Ovary (tissue), 9 donors: ENCODE results near the gene KLLN. TPM values are rescaled to one million over a fixed set of nuclear protein-coding genes. Genes with fewer than 3 reads are reported as not detected.
"Not testable (repeated sequence)": the region's sequence is repeated elsewhere in the genome, so short reads cannot be mapped to it uniquely, and the experiment has no call there.

Experiments used
- DNase-seq, 5 donors: peaks; one replicate each; pipeline ENCODE4 v3.0.0-alpha.2; 2019 to 2020
- H3K27ac ChIP-seq, 2 donors: fragments of 200-600 bp; one replicate each; pipeline versions ENCODE4 v1.5.1 to v1.8.0; 2019 to 2022
- H3K27me3 ChIP-seq: fragments of 200-600 bp; one replicate; pipeline ENCODE4 v1.8.0; 2022
- H3K36me3 ChIP-seq: fragments of 200-600 bp; sonication (generic); one replicate; pipeline ENCODE4 v1.5.1; 2019
- H3K4me1 ChIP-seq: one replicate; pipeline ENCODE4 v1.8.1; 2013; ENCODE audit warnings: mild to moderate bottlenecking, moderate library complexity; ENCODE audit not compliant: insufficient read depth
- H3K4me3 ChIP-seq: fragments of 200-600 bp; sonication (generic); one replicate; pipeline ENCODE4 v1.5.1; 2017
- H3K9me3 ChIP-seq, 2 donors: fragments of 200-600 bp in 1 of 2; sonication (generic) in 1 of 2; one replicate each; pipeline versions ENCODE4 v1.5.1 to v1.8.1; 2013 to 2019; ENCODE audit warnings: mild to moderate bottlenecking in 1 of 2, moderate library complexity in 1 of 2
- EP300 ChIP-seq: sonication (generic); formaldehyde crosslinking; IDR thresholded peaks from one replicate; pipeline ENCODE4 v1.6.1; 2017; ENCODE audit warnings: antibody characterized with exemption
- POLR2A ChIP-seq: fragments of 450-650 bp; IDR thresholded peaks from one replicate; pipeline ENCODE4 v1.6.1; 2017; ENCODE audit warnings: antibody characterized with exemption, mild to moderate bottlenecking, moderate library complexity
- WGBS, 3 donors: extraction: QIAGEN DNeasy Blood & Tissue Kit in 1 of 3; methylation state at CpG; one replicate each; pipeline versions ENCODE4 v1.1.5 to v1.1.7; 2013 to 2017; 5-methylcytosine and 5-hydroxymethylcytosine counted together
- intact Hi-C, 4 donors: fragments of 100-400 bp; cut with DNase I; formaldehyde crosslinking; loops; one replicate each; pipeline versions ENCODE4 v1.11.0 to v1.15.1; 2022 to 2023
- polyA plus RNA-seq, 2 donors: library from polyadenylated mRNA; stranded (reverse); fragments of 200-250 nt in 1 of 2; fragments of 350-450 nt in 1 of 2; fragmentation: Illumina TruSeq in 1 of 2; extraction: RNeasy Lipid Tissue Mini Kit (QIAGEN cat#74804) in 1 of 2; gene quantifications; one replicate each; pipeline ENCODE4 v1.2.3, GENCODE V29; 2013 to 2014
- total RNA-seq, 7 donors: library from RNA; depleted of rRNA in 2 of 7; stranded (reverse); fragments of >200 nt in 2 of 7; fragmentation: NEBNext Ultra II Directional in 3 of 7; extraction: Animal tissue kit (Norgen Biotek cat#: 25700) in 3 of 7; gene quantifications; one replicate each; pipeline versions ENCODE4 v1.1.0 to v1.2.4, GENCODE V29; 2016 to 2023
- TF ChIP-seq, protein P1 (sequence below), 3 donors: fragments of 450-650 bp in 2 of 3; fragments of 200-600 bp in 1 of 3; IDR thresholded peaks; one replicate each; pipeline versions ENCODE4 v1.5.1 to v1.8.0; 2016 to 2022; ENCODE audit warnings: antibody characterized with exemption in 3 of 3, mild to moderate bottlenecking in 1 of 3
- donor health status: DM: no; HTN: no; CAD: no; lungs with moderate emphysema.
- donor health status: DM: no; HTN: no; CAD: no.
- donor health status: Bipolar disorder and iron deficiency.
- donor health status: DM: yes; HTN: yes; CAD: no.
- donor health status: DM: no; HTN: no; CAD: no.
- donor health status: DM: yes; HTN: yes; CAD: no.

Gene KLLN
- total and polyA plus RNA-seq, 9 donors, result 0.22 to 2.0 (median 0.60) TPM

DNA sequence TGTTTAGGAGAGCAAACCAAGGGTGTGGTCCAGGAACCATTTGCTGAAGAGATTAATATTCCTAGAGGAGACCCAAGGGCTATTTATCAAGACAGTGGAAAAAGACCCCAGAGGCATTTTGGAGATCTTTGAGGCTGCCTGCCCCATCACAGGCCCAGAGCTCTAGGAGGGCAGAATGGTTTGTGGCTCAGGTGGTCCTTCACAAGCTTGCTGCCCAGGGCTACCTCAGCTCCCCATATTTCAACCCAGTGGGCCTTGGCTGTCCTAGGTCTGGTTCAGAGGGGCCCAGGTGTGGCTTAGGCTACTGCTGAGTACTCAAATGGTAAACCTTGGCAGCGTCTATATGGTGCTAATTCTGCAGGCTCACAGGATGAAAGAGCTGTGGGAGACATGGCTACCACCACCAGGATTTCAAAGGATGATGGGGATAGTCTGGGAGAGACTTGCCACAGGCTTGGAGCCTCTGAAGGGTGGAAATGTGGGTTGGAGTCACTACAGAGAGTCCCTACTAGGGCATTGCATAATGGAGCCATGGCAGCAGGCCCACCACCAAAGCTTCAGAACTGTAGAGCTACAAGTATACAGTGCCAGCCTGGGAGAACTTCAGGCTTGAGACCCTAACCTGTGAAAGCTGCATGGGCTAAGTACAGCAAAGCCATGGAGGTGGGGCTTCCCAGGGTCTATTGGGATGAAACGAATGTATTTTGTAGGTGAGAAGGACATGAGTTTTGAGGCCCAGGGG is 24.4 kb upstream of the KLLN start:
- Histone ChIP-seq H3K4me3 (no peak overlapping the region), H3K9me3 (no peaks in the 10 kb centered on the region), H3K36me3 (no peaks in the 10 kb centered on the region), H3K4me1 (peaks cover 2% of the 10 kb centered on the region), H3K27me3 (no peaks in the 10 kb centered on the region), H3K27ac (no peak overlapping the region)
- intact Hi-C loops, result no loop called here
- TF ChIP-seq, protein P1, sequence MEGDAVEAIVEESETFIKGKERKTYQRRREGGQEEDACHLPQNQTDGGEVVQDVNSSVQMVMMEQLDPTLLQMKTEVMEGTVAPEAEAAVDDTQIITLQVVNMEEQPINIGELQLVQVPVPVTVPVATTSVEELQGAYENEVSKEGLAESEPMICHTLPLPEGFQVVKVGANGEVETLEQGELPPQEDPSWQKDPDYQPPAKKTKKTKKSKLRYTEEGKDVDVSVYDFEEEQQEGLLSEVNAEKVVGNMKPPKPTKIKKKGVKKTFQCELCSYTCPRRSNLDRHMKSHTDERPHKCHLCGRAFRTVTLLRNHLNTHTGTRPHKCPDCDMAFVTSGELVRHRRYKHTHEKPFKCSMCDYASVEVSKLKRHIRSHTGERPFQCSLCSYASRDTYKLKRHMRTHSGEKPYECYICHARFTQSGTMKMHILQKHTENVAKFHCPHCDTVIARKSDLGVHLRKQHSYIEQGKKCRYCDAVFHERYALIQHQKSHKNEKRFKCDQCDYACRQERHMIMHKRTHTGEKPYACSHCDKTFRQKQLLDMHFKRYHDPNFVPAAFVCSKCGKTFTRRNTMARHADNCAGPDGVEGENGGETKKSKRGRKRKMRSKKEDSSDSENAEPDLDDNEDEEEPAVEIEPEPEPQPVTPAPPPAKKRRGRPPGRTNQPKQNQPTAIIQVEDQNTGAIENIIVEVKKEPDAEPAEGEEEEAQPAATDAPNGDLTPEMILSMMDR (IDR thresholded peaks at IDR 0.05), result no peak
- TF ChIP-seq POLR2A (no peak), EP300 (no peak)
- 96 to 100% (median 100%) methylated on average over 2 of the region's 2 CpGs for WGBS, 3 donors
- DNase-seq, result no peak

- no peaks in the 10 kb centered on the region for H3K27me3 ChIP-seq
- H3K27ac ChIP-seq, result no peak overlapping the region
- intact Hi-C loops, result no loop called here
- peaks cover 2% of the 10 kb centered on the region for H3K4me1 ChIP-seq
- DNase-seq, result no peak
- H3K9me3 ChIP-seq, result no peaks in the 10 kb centered on the region
- TF ChIP-seq EP300 (no peak), POLR2A (no peak)
- TF ChIP-seq, protein P1 (IDR thresholded peaks at IDR 0.05), result no peak
- WGBS, 3 donors, result 85 to 94% (median 88%) methylated on average over 1 of the region's 1 CpG
- H3K4me3 ChIP-seq, result no peak overlapping the region
- no peaks in the 10 kb centered on the region for H3K36me3 ChIP-seq
These were observed 23.8 kb upstream of the KLLN start for GRCh38 chr10:87887146-87887545.

DNA sequence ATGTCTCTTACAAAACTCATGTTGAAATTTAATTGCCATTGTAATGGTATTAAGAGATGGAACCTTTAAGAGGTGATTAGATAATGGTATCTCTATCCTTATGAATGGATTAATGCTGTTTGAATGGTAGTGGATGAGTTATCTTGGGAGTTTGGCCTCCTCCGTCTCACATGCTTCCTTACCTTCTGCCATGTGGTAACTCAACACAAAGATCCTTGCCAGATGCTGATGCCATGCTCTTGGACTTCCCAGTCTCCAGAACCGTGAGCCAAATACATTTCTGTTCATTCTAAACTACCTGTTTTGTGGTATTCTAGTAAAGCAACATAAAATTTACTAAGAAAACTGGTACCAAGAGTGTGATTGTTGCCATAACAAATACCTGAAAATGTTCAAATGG is 23.3 kb upstream of the KLLN start:
- Histone ChIP-seq H3K27ac (no peak overlapping the region), H3K9me3 (no peaks in the 10 kb centered on the region), H3K36me3 (no peaks in the 10 kb centered on the region), H3K4me3 (no peak overlapping the region), H3K27me3 (no peaks in the 10 kb centered on the region), H3K4me1 (peaks cover 2% of the 10 kb centered on the region)
- WGBS, 3 donors, result 94 to 98% (median 97%) methylated on average over 2 of the region's 2 CpGs
- no peak for TF ChIP-seq EP300
- TF ChIP-seq POLR2A, result no peak
- TF ChIP-seq, protein P1 (IDR thresholded peaks at IDR 0.05), result no peak
- DNase-seq, result no peak
- intact Hi-C loops, result no loop called here

DNA sequence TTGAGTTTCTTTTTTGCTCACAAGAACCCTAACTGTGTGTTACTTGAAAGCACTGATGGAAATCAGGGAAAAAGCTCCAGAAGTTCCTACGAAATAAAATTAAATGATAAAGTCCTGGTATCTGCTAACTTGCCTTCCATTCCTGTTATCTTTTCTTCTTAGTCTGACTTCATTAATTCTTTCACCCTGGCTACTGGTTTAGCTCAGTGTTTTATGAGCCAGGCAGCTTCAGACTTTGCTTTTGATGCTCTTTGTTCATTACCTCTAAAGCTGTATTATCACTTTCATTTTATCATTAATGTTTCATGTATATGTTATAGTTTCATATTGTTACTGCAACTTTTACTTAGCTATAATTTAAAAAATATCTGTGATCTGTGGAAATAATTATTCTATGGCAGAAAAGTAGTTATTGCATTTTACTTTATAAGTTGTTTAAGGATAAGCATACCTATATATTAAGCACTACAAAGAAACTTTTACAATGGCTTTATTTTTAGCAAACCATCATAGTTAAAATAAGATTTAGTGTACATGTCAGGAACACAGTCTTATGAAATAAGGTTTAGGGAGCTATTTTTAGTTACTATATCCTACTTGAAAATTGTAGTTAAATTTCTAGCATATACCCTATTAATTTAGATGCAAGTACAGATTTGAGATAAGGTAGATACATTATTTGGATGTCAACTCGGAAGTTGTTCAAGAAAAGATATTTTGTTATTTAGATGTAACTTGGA is 19.4 kb upstream of the KLLN start:
- no peak for DNase-seq
- 75 to 82% (median 76%) methylated on average over 2 of the region's 2 CpGs for WGBS, 3 donors
- Histone ChIP-seq H3K36me3 (no peaks in the 10 kb centered on the region), H3K4me1 (peaks cover 2% of the 10 kb centered on the region), H3K27me3 (no peaks in the 10 kb centered on the region), H3K4me3 (no peak overlapping the region), H3K27ac (no peak overlapping the region), H3K9me3 (no peaks in the 10 kb centered on the region)
- no peak for TF ChIP-seq EP300
- TF ChIP-seq, protein P1 (IDR thresholded peaks at IDR 0.05), result no peak
- TF ChIP-seq POLR2A, result no peak
- intact Hi-C loops, result no loop called here

DNA sequence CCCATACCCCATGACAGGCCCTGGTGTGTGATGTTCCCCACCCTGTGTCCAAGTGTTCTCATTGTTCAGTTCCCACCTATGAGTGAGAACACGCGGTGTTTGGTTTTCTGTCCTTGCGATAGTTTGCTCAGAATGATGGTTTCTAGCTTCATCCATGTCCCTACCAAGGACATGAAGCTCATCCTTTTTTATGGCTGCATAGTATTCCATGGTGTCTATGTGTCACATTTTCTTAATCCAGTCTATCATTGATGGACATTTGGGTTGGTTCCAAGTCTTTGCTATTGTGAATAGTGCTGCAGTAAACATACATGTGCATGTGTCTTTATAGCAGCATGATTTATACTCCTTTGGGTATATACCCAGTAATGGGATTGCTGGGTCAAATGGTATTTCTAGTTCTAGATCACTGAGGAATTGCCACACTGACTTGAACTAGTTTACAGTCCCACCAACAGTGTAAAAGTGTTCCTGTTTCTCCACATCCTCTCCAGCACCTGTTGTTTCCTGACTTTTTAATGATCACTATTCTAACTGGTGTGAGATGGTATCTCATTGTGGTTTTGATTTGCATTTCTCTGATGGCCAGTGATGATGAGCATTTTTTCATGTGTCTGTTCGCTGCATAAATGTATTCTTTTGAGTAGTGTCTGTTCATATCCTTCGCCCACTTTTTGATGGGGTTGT is 18.2 kb upstream of the KLLN start:
- intact Hi-C loops, H3K4me3 ChIP-seq, H3K36me3 ChIP-seq, H3K9me3 ChIP-seq, H3K4me1 ChIP-seq, H3K27me3 ChIP-seq, H3K27ac ChIP-seq, DNase-seq: not testable (repeated sequence)
- WGBS, 3 donors, result 89 to 99% (median 98%) methylated on average over 5 of the region's 5 CpGs
